Chondrocyte (in vitro differentiated cells): ENCODE data around the gene METTL5. TPM values are rescaled to one million over a fixed set of nuclear protein-coding genes. Genes with fewer than 3 reads are reported as not detected.
"Not testable (repeated sequence)": the region's sequence is repeated elsewhere in the genome, so short reads cannot be mapped to it uniquely, and the experiment has no call there.

Experiments used
- DNase-seq: peaks from one replicate; pipeline ENCODE4 v3.0.0; 2021; ENCODE audit warnings: mixed read lengths, low spot score
- H3K27ac Mint-ChIP-seq: one replicate; pipeline ENCODE4 v1.8.0; 2021; ENCODE audit warnings: mild to moderate bottlenecking, moderate library complexity, mixed read lengths; ENCODE audit not compliant: unreplicated experiment
- H3K27me3 Mint-ChIP-seq: 2 replicates; pipeline ENCODE4 v1.8.0; 2021; ENCODE audit warnings: low read depth, mixed read lengths
- H3K36me3 Mint-ChIP-seq: 2 replicates; pipeline ENCODE4 v1.8.0; 2021; ENCODE audit warnings: low read depth, mixed read lengths
- H3K4me1 Mint-ChIP-seq: 2 replicates; pipeline ENCODE4 v1.8.0; 2021; ENCODE audit warnings: low read depth, mild to moderate bottlenecking, mixed read lengths
- H3K4me3 Mint-ChIP-seq: one replicate; pipeline ENCODE4 v1.8.0; 2021; ENCODE audit warnings: mild to moderate bottlenecking, moderate library complexity, mixed read lengths; ENCODE audit not compliant: unreplicated experiment
- H3K9me3 Mint-ChIP-seq: 2 replicates; pipeline ENCODE4 v1.8.0; 2021; ENCODE audit warnings: low read depth, mixed read lengths
- CTCF ChIP-seq: fragments of 200-600 bp; sonication (generic); IDR thresholded peaks from 2 replicates; pipeline ENCODE4 v1.5.0; 2021; ENCODE audit warnings: antibody characterized with exemption, mild to moderate bottlenecking, moderate library complexity
- total RNA-seq: library from RNA; stranded (reverse); gene quantifications from 3 replicates; pipeline ENCODE4 v1.2.1, GENCODE V29; 2021

Gene METTL5
- total RNA-seq, 1 donor from 2014 or later: 45.2 TPM

- peaks cover 47% of the 10 kb centered on the region for H3K4me1 Mint-ChIP-seq
- peak; percentile 97 for DNase-seq
- H3K36me3 Mint-ChIP-seq: no peaks in the 10 kb centered on the region
- no peaks in the 10 kb centered on the region for H3K9me3 Mint-ChIP-seq
- H3K27me3 Mint-ChIP-seq: no peaks in the 10 kb centered on the region
- TF ChIP-seq CTCF: peak; percentile 34
- peak within 1 kb of the TSS; percentile 91 for H3K27ac Mint-ChIP-seq
- peak within 1 kb of the TSS; percentile 88 for H3K4me3 Mint-ChIP-seq
Measured at GRCh38 chr2:169827272-169828140, 2.8 kb upstream of the METTL5 start, which contains the start of gene UBR3. Gene UBR3, plus strand, starts transcription at chr2:169827454. Its CDS starts 54 bp downstream, at chr2:169827508.

DNA sequence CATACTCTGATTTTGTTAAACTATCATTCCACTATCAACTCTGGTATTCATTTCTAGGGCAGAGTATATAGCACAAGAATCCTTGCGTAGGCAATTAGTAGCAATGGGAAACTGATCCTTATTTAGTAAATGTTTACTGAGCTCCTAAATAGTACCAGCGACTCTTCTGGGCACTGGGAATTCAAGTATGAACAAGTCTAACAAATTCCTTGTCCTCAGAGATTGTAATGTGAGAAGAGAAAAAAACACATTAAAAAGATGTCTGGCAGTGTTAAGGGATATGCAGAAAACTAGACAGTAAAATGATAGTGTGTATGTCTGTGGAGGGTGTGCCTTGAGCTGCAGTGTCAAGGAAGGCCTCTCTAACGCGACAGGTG lies 721 bp downstream of the METTL5 start:
- Mint-ChIP-seq H3K27ac (peak overlapping the region; percentile 19), H3K4me1 (peaks cover 67% of the 10 kb centered on the region)
- TF ChIP-seq CTCF: no peak

DNA sequence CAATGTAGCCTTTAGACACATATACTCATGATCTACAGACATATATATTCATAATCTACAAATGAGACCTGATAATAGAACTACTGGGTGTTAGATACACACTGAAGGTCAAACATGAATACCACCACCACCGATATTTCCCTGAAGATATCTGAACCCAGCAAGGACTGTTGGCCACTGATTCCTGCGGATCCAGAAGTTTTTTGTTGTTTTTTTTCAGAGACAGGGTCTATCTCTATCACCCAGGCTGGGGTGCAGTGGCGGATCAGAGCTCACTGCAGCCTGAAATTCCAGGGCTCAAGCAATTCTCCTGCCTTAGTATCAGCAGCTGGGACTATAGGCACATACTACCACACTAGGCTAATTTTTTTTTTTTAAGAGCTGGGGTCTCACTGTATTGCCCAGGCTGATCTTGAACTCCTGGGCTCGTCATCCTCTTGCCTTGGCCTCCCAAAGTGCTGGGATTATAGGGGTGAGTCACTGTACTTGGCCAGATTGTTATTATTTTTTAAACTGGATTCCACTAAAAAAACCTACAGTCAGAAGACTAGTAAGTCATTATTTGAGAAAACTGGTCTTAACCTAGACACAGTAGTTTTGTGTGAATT lies 1.8 kb downstream of the METTL5 start:
- peaks cover 61% of the 10 kb centered on the region for H3K4me1 Mint-ChIP-seq
- H3K36me3 Mint-ChIP-seq: peaks cover 5% of the 10 kb centered on the region
- peak overlapping the region; percentile 43 for H3K4me3 Mint-ChIP-seq
- DNase-seq: no peak
- TF ChIP-seq CTCF: no peak
- no peaks in the 10 kb centered on the region for H3K27me3 Mint-ChIP-seq
- no peaks in the 10 kb centered on the region for H3K9me3 Mint-ChIP-seq
- peak overlapping the region; percentile 62 for H3K27ac Mint-ChIP-seq

More for the DNA sequence above, 721 bp downstream of the METTL5 start:
- Mint-ChIP-seq H3K9me3 (no peaks in the 10 kb centered on the region), H3K36me3 (peaks cover 2% of the 10 kb centered on the region), H3K4me3 (peak overlapping the region; percentile 71), H3K27me3 (no peaks in the 10 kb centered on the region)
- no peak for DNase-seq

GRCh38 chr2:169822036-169822435 lies 2.7 kb downstream of the METTL5 start:
- no peak for DNase-seq
- Mint-ChIP-seq H3K9me3 (no peaks in the 10 kb centered on the region), H3K36me3 (peaks cover 11% of the 10 kb centered on the region), H3K27me3 (no peaks in the 10 kb centered on the region), H3K4me1 (peaks cover 61% of the 10 kb centered on the region), H3K27ac (peak overlapping the region; percentile 27), H3K4me3 (peak overlapping the region; percentile 18)
- no peak for TF ChIP-seq CTCF

DNA sequence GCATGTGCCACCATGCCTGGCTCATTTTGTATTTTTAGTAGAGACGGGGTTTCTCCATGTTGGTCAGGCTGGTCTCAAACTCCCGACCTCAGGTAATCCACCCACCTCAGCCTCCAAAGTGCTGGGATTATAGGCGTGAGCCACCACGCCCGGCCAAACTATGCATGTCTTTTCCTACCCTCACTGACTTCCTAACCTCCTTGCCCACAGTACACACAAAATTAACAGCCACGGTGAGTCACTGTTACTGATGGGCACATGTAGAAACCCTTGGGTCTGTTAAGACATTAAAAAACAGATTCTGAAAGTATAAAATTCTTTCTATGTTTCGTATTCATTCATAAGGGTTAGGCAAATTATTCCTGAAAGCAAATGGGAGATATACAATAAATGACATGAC lies 4.6 kb downstream of the METTL5 start:
- Mint-ChIP-seq H3K27ac (peak overlapping the region; percentile 91), H3K4me1 (peaks cover 67% of the 10 kb centered on the region)
- DNase-seq: not testable (repeated sequence)

More for the DNA sequence above, 4.6 kb downstream of the METTL5 start:
- H3K9me3 Mint-ChIP-seq, H3K4me3 Mint-ChIP-seq, H3K27me3 Mint-ChIP-seq: not testable (repeated sequence)
- H3K36me3 Mint-ChIP-seq: peaks cover 21% of the 10 kb centered on the region
